Activated CD4-positive, alpha-beta T cell treated with anti-CD3 and anti-CD28 coated beads, Interleukin-2, amount 50 U/mL, for 16 hours (primary cell): ENCODE results near the gene UBE3B.
A peak's percentile ranks its signal among the peaks of the same experiment; 100 is the strongest.

Source experiments
- DNase-seq: peaks from one replicate; pipeline ENCODE4 v3.0.0-alpha.2; 2020

UBE3B gene

GRCh38 chr12:109555431-109556315 is 78.2 kb downstream of the UBE3B start:
- no peak for DNase-seq

DNA sequence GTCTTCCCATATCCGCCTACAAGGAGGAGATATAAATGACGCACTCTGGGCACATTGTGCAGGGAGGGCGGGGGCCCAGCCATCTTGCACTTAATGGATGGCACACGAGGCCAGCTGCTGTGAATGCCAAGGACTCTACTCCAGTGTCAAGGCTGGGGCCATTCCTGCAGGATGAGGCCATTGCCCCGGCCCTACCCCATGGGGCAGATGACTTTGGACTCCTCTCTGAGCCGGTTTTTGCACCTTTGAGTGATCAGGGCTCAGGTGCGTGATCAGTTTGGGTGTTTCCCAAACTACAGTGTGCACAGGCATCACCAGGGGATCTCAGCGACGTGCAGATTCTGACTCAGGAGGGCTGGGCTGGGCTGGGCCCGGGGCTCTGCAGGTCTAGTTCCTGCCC is 79.8 kb downstream of the UBE3B start:
- no peak for DNase-seq

DNA sequence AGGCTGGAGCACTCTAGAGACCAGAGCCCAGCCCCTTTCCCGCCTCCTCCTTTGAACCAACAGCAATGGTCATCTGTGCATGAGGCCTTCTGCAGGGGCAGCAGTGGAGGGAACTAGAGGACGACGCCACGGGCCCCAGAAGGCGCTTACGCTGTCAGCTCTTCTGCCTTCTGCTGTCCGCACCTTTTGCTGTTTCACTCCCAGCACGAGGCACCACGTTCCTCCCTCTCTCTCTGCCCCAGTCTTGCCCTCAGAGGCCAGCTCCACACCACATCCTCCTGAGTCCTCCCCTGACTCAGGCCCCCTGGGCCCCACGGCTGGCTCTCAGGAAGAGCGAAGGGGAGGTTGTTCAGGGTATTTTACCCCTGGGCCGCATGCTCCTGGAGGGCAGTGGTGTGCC is 80.4 kb downstream of the UBE3B start:
- no peak for DNase-seq

- DNase-seq, result no peak
These were observed 81.2 kb downstream of the UBE3B start for GRCh38 chr12:109558374-109559199.

DNA sequence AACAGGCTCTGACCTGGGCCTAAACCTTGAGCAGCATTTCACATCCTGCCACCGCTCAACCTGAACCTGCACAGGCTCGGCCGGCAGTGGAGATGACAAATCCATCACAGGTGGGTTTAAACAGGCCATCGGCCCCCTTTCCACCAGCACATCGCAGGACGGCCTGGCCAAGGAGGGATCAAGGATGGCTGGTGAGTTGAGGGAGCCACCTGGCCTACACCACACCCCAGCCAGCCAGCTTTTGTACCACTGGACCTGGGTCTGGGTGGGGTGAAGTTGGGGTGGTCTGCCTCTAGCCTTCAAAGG is 81.7 kb downstream of the UBE3B start:
- DNase-seq, result no peak

GRCh38 chr12:109559601-109560000 is 82.2 kb downstream of the UBE3B start:
- no peak for DNase-seq

DNA sequence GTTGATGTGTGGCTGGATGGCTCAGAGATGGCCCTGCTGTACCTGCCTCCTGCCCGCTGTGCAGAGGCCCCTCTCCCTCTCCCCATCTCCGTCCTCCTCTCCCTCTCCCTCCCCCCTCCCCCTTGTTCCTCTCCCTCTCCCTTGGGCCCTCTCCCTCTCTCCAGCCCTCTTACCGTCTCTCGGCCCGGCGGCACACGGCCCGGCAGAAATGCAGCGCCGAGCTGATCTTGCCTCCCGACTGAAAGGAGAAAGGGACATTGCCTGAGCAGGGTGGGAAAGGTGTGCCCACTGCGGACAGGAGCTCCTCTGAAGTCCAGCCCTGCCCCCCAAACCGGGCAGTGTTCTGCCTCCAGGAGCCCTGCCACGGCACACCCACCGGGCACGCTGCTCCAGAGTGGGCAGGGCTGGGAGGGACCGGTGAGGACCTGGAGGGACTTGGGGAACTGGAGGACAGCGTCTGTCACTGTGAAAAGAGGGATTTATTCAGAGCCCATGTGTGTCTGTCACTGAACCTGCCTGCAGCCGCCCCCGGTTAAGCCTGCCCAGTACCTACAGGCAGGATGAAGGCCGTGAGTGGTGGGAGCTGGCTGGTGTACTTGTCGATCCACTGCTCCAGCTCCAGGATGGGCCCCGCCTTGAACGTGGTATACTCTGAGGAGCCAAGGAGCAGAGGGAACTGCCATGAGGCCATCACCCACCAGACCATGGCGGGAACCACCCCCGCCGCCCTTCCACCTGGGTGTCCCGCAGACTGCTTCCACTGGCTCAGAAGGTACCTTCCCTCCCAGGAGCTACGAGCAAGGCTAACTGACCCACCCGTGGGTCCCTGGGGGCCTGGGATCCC is 83.7 kb downstream of the UBE3B start:
- DNase-seq, result no peak

DNA sequence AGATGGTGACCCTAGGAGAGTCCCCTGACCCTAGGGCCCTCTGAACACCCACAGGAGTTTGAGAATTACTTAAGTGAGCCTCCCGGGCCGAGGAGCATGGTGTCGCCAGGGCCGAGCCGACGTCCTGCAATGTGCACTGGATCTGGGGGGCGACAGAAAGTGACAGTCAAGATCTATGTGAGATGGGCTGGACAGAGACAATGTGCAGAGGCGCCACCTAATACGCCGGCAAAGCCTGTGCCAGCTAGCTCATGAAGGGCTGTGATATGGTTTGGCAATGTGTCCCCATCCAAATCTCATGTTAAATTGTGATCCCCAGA is 84.2 kb downstream of the UBE3B start:
- no peak for DNase-seq

DNA sequence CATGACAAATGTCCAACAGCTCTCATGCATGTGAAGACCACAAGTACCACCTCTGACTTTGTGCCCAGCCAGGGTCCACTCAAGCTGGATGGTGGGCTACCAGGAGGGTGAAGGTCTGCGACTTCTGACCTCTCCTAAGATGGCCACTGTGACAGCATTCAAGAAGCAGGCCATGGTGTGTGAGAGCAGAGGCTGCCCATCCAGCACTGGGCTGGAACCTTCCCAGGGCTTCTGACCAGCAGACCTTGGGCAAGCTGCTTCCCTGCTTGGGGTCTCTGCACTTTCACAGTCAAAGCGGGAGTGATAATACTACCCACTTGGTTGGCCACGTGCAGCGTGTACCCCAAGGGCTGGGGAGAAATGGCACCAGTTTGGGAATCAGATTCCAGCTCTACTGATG is 85.4 kb downstream of the UBE3B start:
- no peak for DNase-seq

- DNase-seq, result no peak
These were observed 86.2 kb downstream of the UBE3B start for GRCh38 chr12:109563291-109564284.

DNA sequence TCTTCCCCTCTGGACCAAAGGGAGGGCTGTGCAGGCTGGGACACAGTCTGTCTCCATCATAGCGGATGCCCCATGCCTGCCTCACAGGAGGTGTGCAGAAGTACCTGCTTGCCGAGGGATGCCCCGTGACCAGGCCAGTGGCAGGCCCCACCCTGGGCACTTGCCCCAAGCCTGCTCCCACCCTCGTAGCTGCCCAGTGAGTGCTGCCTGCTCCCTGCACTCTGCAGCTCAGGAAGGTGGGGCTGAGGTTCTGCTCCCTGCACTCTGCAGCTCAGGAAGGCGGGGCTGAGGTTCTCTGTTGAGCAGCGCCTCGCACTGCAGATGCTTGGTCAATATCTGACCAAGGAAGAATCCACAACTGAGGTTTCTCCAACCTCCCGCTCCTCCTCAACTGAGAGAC is 89.0 kb downstream of the UBE3B start:
- DNase-seq, result no peak

- no peak for DNase-seq
These were observed 89.9 kb downstream of the UBE3B start for GRCh38 chr12:109567296-109567695.

- no peak for DNase-seq
These were observed 90.5 kb downstream of the UBE3B start for GRCh38 chr12:109567967-109568366.

DNA sequence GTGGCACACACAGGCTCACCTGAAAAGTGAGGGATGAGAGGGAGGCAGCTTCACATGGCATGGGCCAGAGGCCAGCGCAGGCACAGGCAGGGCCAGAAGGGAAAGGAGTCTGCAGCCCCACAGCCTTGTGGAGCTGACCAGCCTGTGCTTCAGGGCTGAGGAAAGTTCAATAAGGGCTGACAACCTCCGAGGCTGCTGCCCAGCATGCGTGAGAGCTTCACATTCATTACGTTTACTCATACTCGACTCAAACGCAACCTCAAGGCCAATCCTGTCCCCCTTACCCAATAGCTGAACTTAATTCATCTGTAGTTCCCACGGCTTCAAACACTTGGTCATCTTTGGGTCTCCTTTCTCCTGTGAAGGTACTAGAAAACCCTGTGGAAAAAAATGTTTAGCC is 91.1 kb downstream of the UBE3B start:
- no peak for DNase-seq

DNA sequence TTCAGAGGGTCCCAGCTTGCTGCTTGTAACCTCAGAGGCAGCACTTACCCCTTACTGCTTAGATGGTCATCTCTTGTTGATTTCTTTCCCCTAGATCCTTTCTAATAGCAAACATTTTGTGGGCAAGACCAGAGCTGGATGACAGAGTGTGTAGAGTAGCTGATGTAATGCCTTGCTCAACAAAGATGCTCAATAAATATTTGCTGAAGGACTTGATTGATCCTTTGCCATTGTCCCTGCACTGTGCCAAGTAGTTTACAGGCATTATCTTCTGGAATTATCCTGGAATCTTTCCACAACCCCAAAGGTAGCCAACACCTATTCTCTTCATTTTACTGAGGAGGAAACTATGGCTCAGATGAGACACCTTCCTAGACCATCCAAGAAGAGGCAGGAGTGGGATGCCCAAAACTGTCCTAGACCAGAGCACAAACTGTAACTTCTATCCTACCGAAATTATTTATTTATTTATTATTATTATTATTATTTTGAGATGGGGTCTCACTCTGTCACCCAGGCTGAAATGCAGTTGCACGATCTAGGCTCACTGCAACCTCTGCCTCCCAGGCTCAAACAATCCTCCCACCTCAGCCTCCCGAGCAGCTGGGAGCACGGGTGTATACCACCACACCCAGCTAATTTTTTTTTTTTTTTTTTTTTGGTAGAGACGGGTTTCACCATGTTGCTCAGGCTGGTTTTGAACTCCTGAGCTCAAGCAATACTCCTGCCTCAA is 94.5 kb downstream of the UBE3B start:
- no peak for DNase-seq

- DNase-seq, result no peak
These were observed 95.0 kb downstream of the UBE3B start for GRCh38 chr12:109572506-109572845.

DNA sequence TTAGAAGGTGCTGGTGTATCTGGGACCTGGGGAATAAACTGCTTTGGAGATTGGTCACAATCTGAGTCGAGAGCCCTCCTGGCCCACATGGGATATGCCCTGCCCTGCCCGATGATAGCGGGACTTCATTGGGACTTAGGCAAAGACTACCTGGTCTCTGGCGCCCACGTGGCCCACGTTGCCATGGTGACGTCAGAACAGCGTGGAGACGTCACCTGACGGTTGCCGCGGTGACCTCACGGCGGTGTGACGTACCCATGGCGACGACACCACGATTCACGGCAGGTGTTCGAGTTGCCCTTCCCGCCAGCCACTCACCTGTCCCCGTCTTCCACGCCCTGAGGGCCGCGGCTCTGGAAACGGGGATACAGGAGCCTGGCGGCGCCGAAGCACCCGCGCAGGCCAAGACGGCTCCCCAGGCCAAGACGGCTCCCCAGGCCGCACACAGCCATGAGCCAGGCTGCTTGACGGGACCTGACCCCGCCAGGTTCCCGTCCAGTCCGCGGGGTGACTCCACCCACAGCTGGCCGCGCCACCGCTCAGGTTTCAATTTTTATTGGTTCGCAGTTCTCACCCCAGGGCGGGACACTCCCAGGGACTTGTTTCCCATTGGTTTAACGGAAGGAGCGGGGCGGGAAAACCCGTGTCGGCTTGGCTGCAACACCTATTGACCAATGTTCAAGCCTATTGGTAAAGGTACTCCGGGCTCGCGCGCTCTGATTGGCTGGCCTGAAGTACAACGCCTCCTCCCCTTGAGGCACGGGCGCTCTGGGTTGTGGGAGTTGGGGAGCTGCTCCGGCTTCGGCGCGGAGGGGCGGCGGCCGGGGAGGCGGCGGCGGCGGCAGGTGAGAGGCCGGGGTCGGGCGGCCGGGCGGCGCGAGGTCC is 95.8 kb downstream of the UBE3B start, which contains the start of the genes MMAB and MVK:
Gene MMAB, minus strand, starts transcription at position 476 of the 885 bp plus-strand sequence. Its CDS starts 24 bp downstream, at position 452.
Gene MVK, plus strand, starts transcription at position 766 of the 885 bp plus-strand sequence. CDS start 1,029 bp downstream, outside the sequence.
- DNase-seq, result peak; percentile 100

DNA sequence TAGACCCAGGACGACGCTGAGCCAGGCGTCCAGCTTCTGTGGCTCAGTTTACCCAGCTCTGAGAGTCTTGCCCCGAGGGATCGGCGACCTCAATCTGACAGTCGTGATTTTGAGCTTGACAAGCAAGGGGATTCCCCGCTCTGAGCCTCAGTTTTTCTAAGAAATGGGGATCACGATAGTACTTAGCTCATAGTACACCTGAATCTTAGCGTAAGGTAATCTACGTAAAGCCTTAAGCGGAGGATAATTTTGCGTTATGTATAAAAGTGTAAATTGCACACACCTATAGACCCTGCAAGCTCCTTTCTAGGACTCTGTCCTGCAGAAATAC is 96.4 kb downstream of the UBE3B start:
- DNase-seq, result no peak

DNA sequence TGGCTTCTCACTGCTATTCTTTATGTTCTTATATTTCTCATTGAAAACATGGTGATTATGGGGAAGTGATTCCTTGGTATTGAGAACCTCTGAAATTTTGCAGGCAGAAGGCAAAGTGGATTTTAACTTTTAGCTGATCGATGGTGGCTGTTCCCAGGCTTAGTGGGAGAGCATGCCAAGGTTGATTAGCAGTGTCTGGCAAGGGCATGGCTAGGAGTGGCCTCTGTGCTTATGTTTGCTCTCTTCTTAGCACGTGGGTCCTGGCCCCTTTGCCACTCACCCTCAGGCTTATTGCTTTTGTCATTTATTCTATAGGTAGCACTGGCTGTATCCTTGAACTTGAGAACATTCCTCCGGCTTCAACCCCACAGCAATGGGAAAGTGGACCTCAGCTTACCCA is 98.2 kb downstream of the UBE3B start:
- DNase-seq, result no peak

DNA sequence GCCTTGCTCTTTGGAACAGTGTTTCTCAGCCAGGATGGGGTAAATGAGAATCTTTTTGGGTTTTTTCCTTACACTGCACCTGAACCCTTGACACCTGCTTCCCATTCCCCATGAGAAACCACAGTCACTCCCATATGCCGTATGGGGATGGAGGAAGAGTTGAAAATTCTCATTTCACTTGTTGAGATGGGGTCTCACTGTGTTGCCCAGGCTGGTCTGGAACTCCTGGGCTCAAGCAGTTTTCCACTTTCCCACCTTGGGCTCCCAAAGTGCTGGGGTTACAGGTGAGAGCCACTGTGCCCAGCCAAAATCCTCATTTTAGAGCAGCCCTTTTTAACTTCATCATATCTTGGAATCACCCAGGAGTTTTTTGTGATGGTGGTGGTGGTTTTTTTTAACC is 99.9 kb downstream of the UBE3B start:
- DNase-seq, result no peak
